Neural crest cell (in vitro differentiated cells): ENCODE results near the gene CNKSR3. TPM values are rescaled to one million over a fixed set of nuclear protein-coding genes. Genes with fewer than 3 reads are reported as not detected.

ENCODE experiments used
- DNase-seq: peaks from one replicate; pipeline ENCODE4 v3.0.0; 2021; ENCODE audit warnings: low read depth, mixed read lengths, low spot score
- H3K27ac Mint-ChIP-seq: one replicate; pipeline ENCODE4 v1.8.0; 2021; ENCODE audit warnings: mild to moderate bottlenecking, mixed read lengths; ENCODE audit not compliant: unreplicated experiment
- H3K27me3 Mint-ChIP-seq: 2 replicates; pipeline ENCODE4 v1.8.0; 2021; ENCODE audit warnings: low read depth, mild to moderate bottlenecking, mixed read lengths
- H3K36me3 Mint-ChIP-seq: 2 replicates; pipeline ENCODE4 v1.8.0; 2021; ENCODE audit warnings: low read depth, mild to moderate bottlenecking, mixed read lengths
- H3K4me1 Mint-ChIP-seq: 2 replicates; pipeline ENCODE4 v1.8.0; 2021; ENCODE audit warnings: mixed read lengths
- H3K4me3 Mint-ChIP-seq: one replicate; pipeline ENCODE4 v1.8.0; 2021; ENCODE audit warnings: mild to moderate bottlenecking, mixed read lengths
- H3K9me3 Mint-ChIP-seq: 2 replicates; pipeline ENCODE4 v1.8.0; 2021; ENCODE audit warnings: mixed read lengths
- total RNA-seq: library from RNA; stranded (reverse); gene quantifications from 2 replicates; pipeline ENCODE4 v1.2.1, GENCODE V29; 2021
- TF ChIP-seq, protein P1 (sequence below): fragments of 200-600 bp; sonication (generic); conservative IDR thresholded peaks from 2 replicates; pipeline ENCODE4 v1.5.0; 2021; ENCODE audit warnings: antibody characterized with exemption, mild to moderate bottlenecking

CNKSR3 gene
- total RNA-seq, 1 donor from 2014 or later: 11.7 TPM

- Mint-ChIP-seq H3K9me3 (no peaks in the 10 kb centered on the region), H3K36me3 (no peaks in the 10 kb centered on the region), H3K4me1 (peaks cover 13% of the 10 kb centered on the region), H3K4me3 (no peak overlapping the region), H3K27ac (no peak overlapping the region), H3K27me3 (no peaks in the 10 kb centered on the region)
- TF ChIP-seq, protein P1, sequence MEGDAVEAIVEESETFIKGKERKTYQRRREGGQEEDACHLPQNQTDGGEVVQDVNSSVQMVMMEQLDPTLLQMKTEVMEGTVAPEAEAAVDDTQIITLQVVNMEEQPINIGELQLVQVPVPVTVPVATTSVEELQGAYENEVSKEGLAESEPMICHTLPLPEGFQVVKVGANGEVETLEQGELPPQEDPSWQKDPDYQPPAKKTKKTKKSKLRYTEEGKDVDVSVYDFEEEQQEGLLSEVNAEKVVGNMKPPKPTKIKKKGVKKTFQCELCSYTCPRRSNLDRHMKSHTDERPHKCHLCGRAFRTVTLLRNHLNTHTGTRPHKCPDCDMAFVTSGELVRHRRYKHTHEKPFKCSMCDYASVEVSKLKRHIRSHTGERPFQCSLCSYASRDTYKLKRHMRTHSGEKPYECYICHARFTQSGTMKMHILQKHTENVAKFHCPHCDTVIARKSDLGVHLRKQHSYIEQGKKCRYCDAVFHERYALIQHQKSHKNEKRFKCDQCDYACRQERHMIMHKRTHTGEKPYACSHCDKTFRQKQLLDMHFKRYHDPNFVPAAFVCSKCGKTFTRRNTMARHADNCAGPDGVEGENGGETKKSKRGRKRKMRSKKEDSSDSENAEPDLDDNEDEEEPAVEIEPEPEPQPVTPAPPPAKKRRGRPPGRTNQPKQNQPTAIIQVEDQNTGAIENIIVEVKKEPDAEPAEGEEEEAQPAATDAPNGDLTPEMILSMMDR: no peak
- no peak for DNase-seq
Observed at GRCh38 chr6:154358019-154358545, 152.4 kb downstream of the CNKSR3 start.

DNA sequence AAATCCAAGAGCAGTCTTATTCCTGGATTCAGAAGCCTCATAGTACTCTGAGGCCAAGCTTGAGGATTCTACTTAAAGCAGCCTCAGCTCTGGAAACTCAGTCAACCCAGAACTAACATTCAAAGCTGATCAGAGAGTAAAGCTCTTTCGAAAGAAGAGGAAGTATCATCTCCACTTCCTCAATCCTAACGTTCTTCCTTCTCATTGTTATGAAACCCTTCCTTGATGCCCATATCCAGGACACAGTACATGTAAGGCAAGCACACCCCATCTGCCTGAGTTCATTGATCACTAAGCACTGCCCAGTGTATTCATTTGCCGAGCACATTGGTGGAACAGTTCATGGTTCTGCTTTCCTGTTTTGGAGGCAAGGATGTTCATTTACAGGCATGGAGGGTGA, 153.8 kb downstream of the CNKSR3 start, which contains the start of gene IPCEF1:
TSS of gene IPCEF1 (minus strand) at position 114 of the 400 bp plus-strand sequence. CDS start 90,856 bp downstream, outside the sequence.
- H3K27ac Mint-ChIP-seq: no peak within 1 kb of the TSS
- H3K36me3 Mint-ChIP-seq: no peaks in the 10 kb centered on the region
- H3K9me3 Mint-ChIP-seq: no peaks in the 10 kb centered on the region
- peaks cover 16% of the 10 kb centered on the region for H3K4me1 Mint-ChIP-seq
- DNase-seq: no peak
- no peaks in the 10 kb centered on the region for H3K27me3 Mint-ChIP-seq
- no peak within 1 kb of the TSS for H3K4me3 Mint-ChIP-seq
- TF ChIP-seq, protein P1: no peak

GRCh38 chr6:154356113-154356512, 154.4 kb downstream of the CNKSR3 start:
- H3K27me3 Mint-ChIP-seq: no peaks in the 10 kb centered on the region
- TF ChIP-seq, protein P1: no peak
- DNase-seq: no peak
- no peak overlapping the region for H3K4me3 Mint-ChIP-seq
- H3K27ac Mint-ChIP-seq: no peak overlapping the region
- no peaks in the 10 kb centered on the region for H3K36me3 Mint-ChIP-seq
- H3K4me1 Mint-ChIP-seq: peaks cover 16% of the 10 kb centered on the region
- no peaks in the 10 kb centered on the region for H3K9me3 Mint-ChIP-seq

GRCh38 chr6:154354265-154354777, 156.2 kb downstream of the CNKSR3 start:
- Mint-ChIP-seq H3K4me3 (no peak overlapping the region), H3K36me3 (no peaks in the 10 kb centered on the region), H3K9me3 (no peaks in the 10 kb centered on the region), H3K4me1 (peaks cover 17% of the 10 kb centered on the region), H3K27ac (no peak overlapping the region), H3K27me3 (no peaks in the 10 kb centered on the region)
- no peak for DNase-seq
- TF ChIP-seq, protein P1: no peak

GRCh38 chr6:154353626-154354025, 156.9 kb downstream of the CNKSR3 start:
- no peaks in the 10 kb centered on the region for H3K36me3 Mint-ChIP-seq
- DNase-seq: no peak

More at GRCh38 chr6:154353626-154354025, 156.9 kb downstream of the CNKSR3 start:
- Mint-ChIP-seq H3K4me3 (no peak overlapping the region), H3K9me3 (no peaks in the 10 kb centered on the region), H3K4me1 (peaks cover 11% of the 10 kb centered on the region), H3K27ac (no peak overlapping the region), H3K27me3 (no peaks in the 10 kb centered on the region)
- TF ChIP-seq, protein P1: no peak
